ENCODE results near the gene EPHA2. TPM values are rescaled to one million over a fixed set of nuclear protein-coding genes. Genes with fewer than 3 reads are reported as not detected.
"Not testable (repeated sequence)": the region's sequence is repeated elsewhere in the genome, so short reads cannot be mapped to it uniquely, and the experiment has no call there.

Gene EPHA2
- total RNA-seq, 1 experiment from 2014 or later, result 45.6 TPM

GRCh38 chr1:16112596-16113555 lies 43.0 kb downstream of the EPHA2 start:
- in situ Hi-C loops (cut with HindIII; ENCODE audit: low sequenced_read_pairs), result no loop called here
- no peak for DNase-seq (ENCODE audit: low spot score)

GRCh38 chr1:16111771-16112595 lies 43.9 kb downstream of the EPHA2 start:
- in situ Hi-C loops (cut with HindIII; ENCODE audit: low sequenced_read_pairs), result no loop called here
- DNase-seq (ENCODE audit: low spot score), result no peak

- no peak for DNase-seq (ENCODE audit: low spot score)
- in situ Hi-C loops (cut with HindIII; ENCODE audit: low sequenced_read_pairs), result no loop called here
These were observed 45.0 kb downstream of the EPHA2 start for GRCh38 chr1:16110884-16111283.

GRCh38 chr1:16110456-16110855 lies 45.4 kb downstream of the EPHA2 start:
- no peak for DNase-seq (ENCODE audit: low spot score)
- in situ Hi-C loops (cut with HindIII; ENCODE audit: low sequenced_read_pairs), result no loop called here

- in situ Hi-C loops (cut with HindIII; ENCODE audit: low sequenced_read_pairs), result no loop called here
- no peak for DNase-seq (ENCODE audit: low spot score)
These were observed 46.3 kb downstream of the EPHA2 start for GRCh38 chr1:16109571-16109970.

GRCh38 chr1:16107039-16107438 lies 48.8 kb downstream of the EPHA2 start:
- in situ Hi-C loops (cut with HindIII; ENCODE audit: low sequenced_read_pairs); DNase-seq (ENCODE audit: low spot score): not testable (repeated sequence)

GRCh38 chr1:16101623-16102022 lies 54.2 kb downstream of the EPHA2 start:
- no peak for DNase-seq (ENCODE audit: low spot score)
- in situ Hi-C loops (cut with HindIII; ENCODE audit: low sequenced_read_pairs), result no loop called here

GRCh38 chr1:16099412-16099811 lies 56.5 kb downstream of the EPHA2 start:
- no peak for DNase-seq (ENCODE audit: low spot score)
- in situ Hi-C loops (cut with HindIII; ENCODE audit: low sequenced_read_pairs), result no loop called here

GRCh38 chr1:16095447-16095846 lies 60.4 kb downstream of the EPHA2 start:
- DNase-seq (ENCODE audit: low spot score), result no peak
- in situ Hi-C loops (cut with HindIII; ENCODE audit: low sequenced_read_pairs), result no loop called here

GRCh38 chr1:16094453-16095158 lies 61.3 kb downstream of the EPHA2 start:
- DNase-seq (ENCODE audit: low spot score), result no peak
- in situ Hi-C loops (cut with HindIII; ENCODE audit: low sequenced_read_pairs), result no loop called here

- no peak for DNase-seq (ENCODE audit: low spot score)
These were observed 62.3 kb downstream of the EPHA2 start for GRCh38 chr1:16093611-16094010.

GRCh38 chr1:16092923-16093511 lies 62.9 kb downstream of the EPHA2 start:
- in situ Hi-C loops (cut with HindIII; ENCODE audit: low sequenced_read_pairs), result no loop called here

More at GRCh38 chr1:16093611-16094010, 62.3 kb downstream of the EPHA2 start:
- in situ Hi-C loops (cut with HindIII; ENCODE audit: low sequenced_read_pairs), result no loop called here

GRCh38 chr1:16092097-16092922 lies 63.6 kb downstream of the EPHA2 start:
- in situ Hi-C loops (cut with HindIII; ENCODE audit: low sequenced_read_pairs), result no loop called here
- no peak for DNase-seq (ENCODE audit: low spot score)

More at GRCh38 chr1:16092923-16093511, 62.9 kb downstream of the EPHA2 start:
- DNase-seq (ENCODE audit: low spot score), result no peak

GRCh38 chr1:16091296-16091695 lies 64.6 kb downstream of the EPHA2 start:
- no peak for DNase-seq (ENCODE audit: low spot score)
- in situ Hi-C loops (cut with HindIII; ENCODE audit: low sequenced_read_pairs), result no loop called here

GRCh38 chr1:16090076-16090826 lies 65.6 kb downstream of the EPHA2 start:
- no peak for DNase-seq (ENCODE audit: low spot score)

GRCh38 chr1:16088996-16089395 lies 66.9 kb downstream of the EPHA2 start:
- in situ Hi-C loops (cut with HindIII; ENCODE audit: low sequenced_read_pairs), result no loop called here
- DNase-seq (ENCODE audit: low spot score), result no peak

More at GRCh38 chr1:16090076-16090826, 65.6 kb downstream of the EPHA2 start:
- in situ Hi-C loops (cut with HindIII; ENCODE audit: low sequenced_read_pairs), result no loop called here

GRCh38 chr1:16088351-16088911 lies 67.4 kb downstream of the EPHA2 start:
- DNase-seq (ENCODE audit: low spot score), result no peak
- in situ Hi-C loops (cut with HindIII; ENCODE audit: low sequenced_read_pairs), result no loop called here

Measured in G401 (cell line).